GM12874 (cell line): ENCODE data around the gene DNM3.

Experiments
- TF ChIP-seq, protein P1 (sequence below): IDR thresholded peaks from 2 replicates; pipeline ENCODE4 v1.5.1; 2011; ENCODE audit warnings: low read depth, mild to moderate bottlenecking, control low read depth, low read length, moderate library complexity; ENCODE audit not compliant: insufficient read depth

DNM3 gene

DNA sequence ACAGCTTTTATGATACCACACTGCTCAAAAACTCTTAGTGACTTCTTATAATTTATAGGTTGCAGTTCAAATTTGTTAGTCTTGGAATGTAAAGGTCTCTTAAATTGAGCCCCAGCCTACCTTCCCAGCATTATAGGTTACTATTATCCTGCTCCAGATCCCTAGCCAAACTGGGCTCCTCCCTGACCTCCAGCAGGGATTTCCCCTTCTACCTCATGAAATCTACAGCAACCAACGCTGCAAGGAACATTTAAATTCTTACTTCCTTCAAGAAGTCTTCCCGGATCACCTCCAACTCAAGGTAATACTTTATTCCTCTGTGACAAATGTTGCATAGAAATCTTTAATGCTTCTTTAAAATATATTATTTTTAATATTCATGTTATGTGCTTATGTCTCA is 324.1 kb downstream of the DNM3 start:
- TF ChIP-seq, protein P1, sequence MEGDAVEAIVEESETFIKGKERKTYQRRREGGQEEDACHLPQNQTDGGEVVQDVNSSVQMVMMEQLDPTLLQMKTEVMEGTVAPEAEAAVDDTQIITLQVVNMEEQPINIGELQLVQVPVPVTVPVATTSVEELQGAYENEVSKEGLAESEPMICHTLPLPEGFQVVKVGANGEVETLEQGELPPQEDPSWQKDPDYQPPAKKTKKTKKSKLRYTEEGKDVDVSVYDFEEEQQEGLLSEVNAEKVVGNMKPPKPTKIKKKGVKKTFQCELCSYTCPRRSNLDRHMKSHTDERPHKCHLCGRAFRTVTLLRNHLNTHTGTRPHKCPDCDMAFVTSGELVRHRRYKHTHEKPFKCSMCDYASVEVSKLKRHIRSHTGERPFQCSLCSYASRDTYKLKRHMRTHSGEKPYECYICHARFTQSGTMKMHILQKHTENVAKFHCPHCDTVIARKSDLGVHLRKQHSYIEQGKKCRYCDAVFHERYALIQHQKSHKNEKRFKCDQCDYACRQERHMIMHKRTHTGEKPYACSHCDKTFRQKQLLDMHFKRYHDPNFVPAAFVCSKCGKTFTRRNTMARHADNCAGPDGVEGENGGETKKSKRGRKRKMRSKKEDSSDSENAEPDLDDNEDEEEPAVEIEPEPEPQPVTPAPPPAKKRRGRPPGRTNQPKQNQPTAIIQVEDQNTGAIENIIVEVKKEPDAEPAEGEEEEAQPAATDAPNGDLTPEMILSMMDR = no peak

DNA sequence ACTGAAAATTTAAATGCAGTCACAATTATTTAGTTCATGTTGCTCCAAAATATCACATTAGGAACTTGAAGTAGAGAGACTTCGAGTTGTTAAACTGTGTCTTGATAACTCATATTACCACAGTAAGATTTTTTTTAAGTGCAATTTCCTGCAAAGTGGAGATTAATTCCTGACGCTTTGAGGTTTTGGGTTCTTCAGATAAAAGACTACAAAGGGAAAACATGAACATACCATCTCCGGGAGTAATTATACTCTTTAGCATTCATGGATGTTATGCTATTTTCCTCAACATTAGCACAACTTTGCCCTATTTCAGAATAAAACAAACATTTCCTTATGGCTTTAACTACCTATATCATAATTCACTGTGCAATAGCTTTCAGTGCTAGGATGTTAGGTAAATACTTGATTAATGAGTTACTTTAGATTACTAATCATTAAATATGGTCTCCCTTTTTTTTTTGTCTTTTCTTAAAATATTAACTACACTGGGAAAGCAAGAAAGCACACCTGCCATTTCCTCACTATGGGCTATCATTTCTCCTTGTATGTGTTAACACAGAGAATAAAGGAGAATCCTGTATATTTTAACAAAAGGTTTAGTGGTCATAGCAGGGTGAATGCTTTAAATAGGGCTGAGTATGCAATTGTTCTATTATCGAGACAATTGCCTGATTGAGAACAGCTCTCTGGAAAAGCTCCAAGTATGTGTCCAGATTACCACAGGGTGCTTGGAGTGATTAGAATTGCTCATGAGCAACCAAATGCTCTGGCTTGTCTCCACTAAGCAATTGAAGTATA is 326.7 kb downstream of the DNM3 start:
- TF ChIP-seq, protein P1 = no peak

DNA sequence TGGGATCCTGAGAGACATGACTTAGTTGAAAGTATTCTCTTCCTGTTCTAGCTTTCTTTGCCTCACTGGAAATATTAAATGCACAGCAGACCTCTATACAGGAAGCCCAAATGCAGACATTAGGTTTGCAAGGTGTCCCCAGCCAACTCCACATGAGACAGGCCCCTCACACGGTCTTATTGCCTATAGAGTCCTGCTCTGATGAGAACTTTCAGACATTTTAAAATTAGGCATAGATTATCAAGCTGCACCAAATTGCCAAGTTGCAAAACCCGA is 327.2 kb downstream of the DNM3 start:
- TF ChIP-seq, protein P1 = no peak

DNA sequence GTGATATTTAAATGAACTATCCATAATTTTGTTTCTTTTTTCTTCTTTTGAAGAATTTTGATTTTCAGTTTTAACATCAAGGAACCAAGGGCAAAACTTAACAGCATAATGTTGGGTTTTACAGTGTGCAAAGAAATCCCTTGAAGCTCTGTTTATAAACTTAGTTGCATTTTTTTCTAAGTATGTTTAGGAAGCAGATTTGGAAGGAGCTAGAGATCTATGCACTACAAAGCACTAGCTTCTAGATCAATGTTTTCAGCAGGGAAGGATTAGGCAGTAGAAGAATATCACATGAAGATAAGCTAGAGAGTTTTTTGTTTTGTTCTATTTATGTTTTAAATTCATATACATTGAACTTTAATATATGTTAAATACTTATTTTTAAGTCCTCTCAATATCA is 328.5 kb downstream of the DNM3 start:
- TF ChIP-seq, protein P1 = no peak

DNA sequence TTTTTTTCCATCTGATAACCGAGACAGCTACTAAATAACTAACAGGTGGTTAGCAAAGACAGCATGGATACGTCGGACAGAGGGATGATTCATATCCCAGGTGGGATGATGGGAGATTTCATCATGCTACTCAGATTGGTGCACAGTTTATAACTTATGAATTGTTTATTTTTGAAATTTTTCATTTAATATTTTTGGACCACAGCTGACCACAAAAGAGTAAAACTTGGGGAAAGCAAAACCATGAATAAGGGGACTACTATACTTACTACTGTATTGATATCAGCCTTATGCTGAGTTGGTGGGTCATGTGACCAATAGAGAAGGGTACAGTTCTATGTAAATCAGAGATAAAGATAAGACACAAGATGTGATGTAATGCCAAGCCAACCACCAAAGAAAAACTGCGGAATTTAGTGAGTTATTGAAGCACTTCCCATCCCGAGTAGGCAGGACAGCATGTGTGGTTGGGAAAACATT is 331.1 kb downstream of the DNM3 start:
- TF ChIP-seq, protein P1 = no peak

DNA sequence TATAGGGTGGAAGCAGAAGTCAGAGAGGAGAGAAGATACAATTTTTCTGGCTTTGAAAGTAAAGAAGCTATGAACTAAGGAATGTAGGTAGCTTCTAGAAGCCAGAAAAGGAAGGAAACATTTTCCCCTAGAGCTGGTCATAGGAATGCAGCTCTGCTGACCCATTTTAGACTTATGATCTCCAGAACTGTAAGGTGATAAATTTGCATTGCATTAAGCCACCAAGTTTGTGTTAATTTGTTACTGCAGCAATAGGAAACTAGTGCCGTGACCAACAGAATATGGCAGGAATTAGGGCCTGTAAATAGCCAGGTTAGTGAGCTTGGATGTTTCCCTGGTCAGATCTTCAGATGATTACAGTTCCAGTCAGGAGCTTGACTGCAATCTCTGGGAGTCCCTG is 334.9 kb downstream of the DNM3 start:
- TF ChIP-seq, protein P1 = no peak

DNA sequence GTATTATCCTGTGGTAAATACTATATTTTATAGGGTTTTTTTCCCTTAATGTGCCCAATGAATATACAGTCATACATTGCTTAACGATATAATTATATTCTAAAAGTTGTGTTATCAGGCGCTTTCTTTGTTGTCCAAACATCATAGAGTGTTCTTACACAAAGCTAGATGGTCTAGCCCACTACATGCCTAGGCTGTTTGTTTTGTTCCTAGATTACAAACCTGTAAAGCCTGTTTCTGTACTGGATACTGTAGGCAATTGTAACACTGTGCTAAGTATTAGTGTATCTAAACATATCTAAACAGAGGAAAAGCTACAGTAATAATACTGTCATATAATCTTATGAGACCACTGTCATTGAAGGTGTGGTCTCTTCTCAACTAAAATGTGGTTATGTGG is 336.6 kb downstream of the DNM3 start:
- TF ChIP-seq, protein P1 = no peak
